Stimulated activated CD8-positive, alpha-beta memory T cell treated with anti-CD3 and anti-CD28 coated beads, Interleukin-15, amount 100 ng/mL, for 24 hours (primary cell): ENCODE results near the gene PRPH.
"Not testable (repeated sequence)": the region's sequence is repeated elsewhere in the genome, so short reads cannot be mapped to it uniquely, and the experiment has no call there.

Experiments used
- DNase-seq: peaks from one replicate; pipeline ENCODE4 v3.0.0-alpha.2; 2020; ENCODE audit warnings: low read depth

The PRPH gene

DNA sequence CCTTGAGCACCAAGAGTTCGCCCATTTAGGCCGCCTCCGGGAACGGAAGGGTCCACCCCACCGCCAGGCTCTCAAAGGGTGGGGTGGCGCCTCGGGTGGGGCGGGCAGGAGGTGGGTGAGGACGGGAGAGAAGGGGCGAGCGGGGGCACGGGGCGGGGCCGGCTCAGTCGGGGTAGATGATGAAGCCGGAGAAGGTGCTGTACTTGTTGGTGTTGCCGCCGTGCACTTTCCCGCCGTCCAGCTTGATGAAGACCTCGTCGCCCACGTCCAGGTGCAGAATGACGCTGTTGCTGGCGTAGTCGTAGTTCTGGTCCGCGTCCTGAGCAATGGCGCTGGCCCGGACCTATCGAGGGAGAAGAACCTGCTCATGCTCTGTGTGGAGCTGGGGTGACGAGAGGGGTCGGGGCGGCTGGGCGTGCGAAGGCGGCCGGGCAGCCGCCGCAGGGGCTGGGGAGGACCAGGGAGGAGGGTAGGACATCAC lies 38.0 kb downstream of the PRPH start:
- DNase-seq: no peak

DNA sequence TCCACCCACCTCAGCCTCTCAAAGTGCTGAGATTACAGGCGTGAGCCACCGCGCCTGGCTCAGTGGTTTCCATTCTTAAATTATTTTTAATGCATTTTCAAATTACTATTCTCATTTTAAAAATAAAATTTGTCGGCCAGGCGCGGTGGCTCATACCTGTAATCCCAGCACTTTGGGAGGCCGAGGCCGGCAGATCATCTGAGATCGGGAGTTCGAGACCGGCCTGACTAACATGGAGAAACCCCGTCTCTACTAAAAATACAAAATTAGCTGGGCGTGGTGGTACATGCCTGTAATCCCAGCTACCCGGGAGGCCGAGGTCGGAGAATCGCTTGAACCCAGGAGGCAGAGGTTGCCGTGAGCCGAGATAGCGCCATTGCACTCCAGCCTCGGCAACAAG lies 38.8 kb downstream of the PRPH start:
- not testable (repeated sequence) for DNase-seq

DNA sequence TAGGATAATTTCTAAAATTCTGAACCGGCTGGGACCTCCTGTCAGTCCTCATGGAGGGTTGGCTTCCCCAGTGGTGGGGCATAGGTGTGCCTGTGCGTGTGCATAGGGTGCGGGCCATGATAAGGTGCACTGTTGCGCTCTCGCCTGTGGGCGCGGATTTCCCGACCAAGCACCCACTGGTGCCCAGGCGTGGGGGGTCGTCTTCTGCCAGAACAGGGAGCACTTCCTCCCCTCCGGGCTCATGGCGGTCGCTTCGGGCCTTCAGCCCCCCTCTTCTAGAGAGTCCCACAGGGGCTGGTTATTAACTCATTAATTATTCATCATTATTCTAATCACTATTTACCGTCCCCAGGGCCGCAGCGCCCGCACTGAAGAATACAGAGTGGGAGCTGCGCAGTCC lies 39.3 kb downstream of the PRPH start:
- no peak for DNase-seq

DNA sequence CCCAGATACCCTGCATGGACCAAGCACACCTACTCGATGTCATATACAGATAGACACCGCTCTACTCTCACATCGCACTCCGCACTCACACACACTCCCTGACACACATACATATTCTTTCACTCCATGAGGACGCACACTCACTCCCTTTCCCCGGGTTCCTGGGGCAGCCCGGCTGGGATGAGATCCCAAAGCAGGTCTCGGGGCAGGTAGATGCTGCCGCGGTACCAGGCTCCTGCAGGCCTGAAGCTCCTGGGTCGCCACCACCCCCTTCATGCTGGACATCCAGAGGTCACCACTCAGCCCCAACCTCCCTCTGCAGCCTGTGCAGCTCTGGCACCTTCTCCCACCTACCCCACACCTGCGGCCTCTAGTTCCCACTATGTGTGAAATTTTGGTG lies 39.7 kb downstream of the PRPH start:
- no peak for DNase-seq

DNA sequence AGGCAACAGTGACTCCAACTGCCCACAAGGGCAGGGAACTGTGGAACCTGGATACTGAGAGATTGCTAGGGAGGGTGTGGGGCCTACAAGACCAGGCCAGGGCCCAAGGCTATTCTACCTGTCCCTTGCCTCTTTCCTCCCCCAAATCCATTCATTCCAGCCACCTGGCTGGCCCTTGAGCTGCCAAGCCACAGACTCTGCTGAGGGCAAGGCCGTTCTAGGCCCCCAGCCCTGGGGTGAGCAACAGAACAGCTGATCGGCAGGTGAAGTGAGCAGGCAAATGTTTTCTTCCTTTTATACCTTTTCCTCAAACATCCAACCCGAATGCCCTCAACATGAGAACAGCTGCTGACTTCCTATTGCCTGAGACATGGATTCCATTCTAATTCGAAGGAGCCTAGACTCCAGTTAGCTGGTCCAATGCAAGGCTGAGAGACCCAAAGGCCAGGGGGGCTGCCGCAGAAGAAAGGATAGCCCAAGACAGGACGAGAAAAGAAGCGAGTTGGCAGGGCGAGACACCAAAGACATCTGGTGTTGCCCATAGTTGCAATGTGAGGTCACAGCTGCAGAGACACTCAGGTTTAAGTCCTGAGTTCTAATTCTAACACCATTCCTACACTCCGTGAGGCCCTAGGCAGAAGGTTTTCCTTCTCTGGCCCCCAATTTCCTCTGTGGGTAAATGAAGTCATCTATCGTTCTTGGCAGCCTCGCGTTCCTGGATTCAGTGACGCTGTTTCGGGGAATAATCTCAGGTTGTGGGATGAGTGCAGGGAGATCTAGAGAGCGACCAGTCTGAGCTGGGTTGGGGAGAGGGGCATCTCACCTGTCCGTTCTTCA lies 40.4 kb downstream of the PRPH start:
- DNase-seq: no peak

DNA sequence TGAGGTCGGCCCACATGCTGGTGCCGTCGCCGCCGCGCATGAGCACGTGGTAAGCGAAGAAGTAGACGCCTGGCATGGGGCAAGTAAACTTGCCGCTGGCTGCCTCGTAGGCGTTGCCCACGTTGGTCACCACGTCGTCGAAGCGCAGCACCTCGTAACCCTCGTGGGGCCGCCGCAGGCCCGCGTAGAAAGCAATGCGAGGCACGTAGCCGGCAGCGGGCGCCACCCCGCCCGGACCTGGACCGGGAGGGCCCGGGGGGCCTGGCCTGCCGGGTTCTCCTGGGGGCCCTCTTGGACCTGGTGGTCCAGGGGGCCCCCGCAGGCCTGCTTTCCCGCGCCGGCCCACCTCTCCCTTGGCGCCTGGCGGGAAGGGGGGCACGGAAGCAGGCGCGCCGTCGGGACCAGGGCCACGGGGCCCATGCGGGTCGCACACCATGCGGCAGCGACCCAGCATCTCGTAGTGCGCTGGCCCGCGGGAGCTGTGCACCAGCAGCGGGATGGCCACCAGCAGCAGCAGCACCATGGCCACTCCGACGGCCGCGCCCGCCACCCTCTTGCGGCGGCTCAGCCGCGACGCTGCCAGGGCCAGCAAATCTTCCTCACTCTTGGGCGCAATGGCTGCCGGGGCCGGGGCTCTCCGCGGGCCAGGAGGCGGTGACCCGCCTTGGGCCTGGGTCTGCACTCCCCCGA lies 41.2 kb downstream of the PRPH start:
- no peak for DNase-seq

DNA sequence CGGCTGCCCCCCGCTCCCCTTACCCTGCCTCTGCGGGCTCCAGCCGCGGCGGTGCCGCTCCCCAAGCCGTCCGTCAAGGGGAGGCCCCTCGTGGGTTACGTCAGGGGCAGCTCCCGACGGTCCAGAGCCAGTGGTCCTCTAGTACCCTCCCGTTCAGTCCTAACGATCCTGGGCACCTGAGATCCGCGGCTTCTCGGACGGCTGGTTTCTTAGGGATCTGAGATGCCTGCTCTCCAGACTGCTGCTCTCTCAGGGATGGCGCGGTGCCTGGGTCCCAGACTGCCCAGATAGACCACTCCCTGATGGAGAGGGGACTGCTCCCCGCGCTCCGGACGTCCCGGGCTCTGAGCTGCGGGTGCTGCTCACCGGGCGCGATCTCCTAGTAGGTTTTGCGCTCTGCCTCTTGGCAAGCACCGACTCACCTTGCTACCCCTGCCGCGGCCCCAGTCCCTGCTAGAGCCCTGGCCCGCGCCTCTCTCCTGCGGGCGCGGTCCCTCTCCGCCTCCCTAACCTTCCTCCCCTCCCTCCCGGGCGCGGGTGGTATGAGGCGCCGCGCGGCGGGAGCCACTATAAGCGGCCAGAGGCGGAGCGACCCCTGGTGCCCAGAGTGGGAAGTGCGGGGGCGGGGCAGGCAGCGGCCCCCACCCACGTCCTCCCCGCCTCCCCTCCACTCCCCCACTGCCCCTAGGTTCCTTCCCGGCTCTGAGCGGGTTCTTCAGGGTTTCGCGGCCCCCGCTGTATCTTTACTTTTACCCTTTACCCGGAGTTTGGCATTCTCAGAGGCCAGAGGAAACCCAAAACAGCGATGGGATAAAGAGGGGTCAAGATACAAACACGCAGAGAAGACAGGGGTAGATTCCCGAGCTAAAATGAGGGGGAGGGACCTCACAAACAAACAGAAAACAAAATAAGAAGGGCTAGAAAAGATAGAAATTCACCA lies 42.0 kb downstream of the PRPH start, which contains the start of gene C1QL4:
Gene C1QL4, minus strand, starts transcription at position 544 of the 940 bp plus-strand sequence. CDS start 711 bp downstream, outside the sequence.
- DNase-seq: peak; percentile 87

DNA sequence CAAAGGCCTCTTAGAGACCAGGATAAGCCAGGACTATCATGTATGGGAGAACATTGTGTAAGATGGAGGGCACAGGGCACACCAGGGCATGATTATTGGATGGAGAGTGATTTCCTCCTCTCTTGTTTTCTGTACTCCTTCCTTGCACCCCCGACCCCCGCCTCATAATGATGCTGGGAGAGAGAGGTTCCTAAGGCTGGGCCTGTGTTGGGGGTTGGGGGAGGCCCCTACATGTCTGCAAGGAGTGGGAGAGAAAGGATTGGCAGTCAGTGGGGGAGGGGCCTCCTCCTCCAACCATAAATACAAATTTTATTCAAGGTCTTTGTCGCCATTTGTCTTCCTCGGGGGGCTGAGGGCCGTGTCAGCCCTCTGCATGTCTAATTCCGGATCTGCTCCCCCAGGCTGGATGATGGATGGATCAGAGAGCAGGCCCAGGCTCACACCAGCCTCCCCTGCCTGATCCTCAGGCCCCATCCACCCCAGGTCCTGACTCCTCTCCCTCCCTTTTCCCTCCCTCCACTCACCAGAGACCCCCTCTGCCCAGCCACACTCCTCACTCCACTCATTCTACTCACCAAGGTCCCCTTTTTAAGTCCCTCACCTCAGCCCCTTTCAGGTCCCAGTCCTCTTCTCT lies 44.0 kb downstream of the PRPH start:
- DNase-seq: no peak

DNA sequence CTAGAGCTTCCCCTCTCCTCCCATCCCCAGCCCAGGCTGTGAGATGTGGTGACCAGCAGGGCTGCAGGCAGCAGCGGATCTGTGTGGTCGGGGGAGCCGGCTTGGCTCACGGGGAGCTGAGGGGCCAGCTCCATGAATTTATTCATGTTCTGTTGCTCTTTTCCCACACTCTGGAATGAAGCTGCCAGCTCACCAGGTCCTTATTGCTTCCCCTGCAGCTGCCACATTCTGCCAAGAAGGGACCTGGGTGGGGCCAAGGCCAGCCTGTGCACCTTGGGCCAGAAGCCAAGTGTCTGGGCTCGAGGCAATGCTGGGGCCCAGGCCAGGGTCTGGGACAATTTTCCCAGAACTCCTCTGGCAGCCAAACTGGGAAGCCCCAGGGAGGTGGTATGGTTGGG lies 44.5 kb downstream of the PRPH start:
- DNase-seq: no peak

DNA sequence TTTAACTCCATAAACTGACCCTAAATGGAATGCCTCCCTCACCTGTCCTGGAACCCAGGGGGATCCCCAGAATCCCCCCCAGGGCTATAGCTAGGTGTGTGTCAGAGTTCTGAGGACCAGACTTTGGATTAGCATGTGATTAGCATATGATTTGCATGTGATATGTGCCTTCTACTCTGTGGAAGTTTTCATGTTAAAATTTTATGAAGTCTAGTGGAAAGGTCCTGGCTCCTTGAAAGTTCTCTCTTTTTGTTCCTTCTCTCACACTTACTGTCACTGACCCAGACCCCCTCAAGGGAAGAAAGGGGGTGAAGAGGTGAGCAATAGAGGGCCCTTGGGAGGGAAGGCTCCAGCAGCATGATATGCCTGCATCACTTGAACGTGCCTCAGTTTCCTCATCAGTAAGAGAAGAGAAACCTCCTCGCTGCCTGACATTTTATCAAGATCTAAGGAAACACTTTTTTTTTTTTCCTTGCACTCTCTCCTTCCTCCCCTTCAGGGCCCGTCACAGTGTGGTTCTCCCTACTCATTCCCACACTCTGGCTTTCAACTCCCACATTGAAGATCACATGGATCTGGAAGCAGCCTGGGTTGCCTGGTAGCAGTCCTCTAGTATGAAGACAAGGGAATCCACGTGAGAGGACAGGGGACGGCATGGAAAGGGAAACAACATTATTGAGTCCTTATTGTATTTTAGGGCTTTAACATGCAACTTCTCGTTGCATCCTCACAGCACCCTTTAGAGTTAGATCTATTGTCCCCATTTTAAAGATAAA lies 45.3 kb downstream of the PRPH start:
- no peak for DNase-seq

DNA sequence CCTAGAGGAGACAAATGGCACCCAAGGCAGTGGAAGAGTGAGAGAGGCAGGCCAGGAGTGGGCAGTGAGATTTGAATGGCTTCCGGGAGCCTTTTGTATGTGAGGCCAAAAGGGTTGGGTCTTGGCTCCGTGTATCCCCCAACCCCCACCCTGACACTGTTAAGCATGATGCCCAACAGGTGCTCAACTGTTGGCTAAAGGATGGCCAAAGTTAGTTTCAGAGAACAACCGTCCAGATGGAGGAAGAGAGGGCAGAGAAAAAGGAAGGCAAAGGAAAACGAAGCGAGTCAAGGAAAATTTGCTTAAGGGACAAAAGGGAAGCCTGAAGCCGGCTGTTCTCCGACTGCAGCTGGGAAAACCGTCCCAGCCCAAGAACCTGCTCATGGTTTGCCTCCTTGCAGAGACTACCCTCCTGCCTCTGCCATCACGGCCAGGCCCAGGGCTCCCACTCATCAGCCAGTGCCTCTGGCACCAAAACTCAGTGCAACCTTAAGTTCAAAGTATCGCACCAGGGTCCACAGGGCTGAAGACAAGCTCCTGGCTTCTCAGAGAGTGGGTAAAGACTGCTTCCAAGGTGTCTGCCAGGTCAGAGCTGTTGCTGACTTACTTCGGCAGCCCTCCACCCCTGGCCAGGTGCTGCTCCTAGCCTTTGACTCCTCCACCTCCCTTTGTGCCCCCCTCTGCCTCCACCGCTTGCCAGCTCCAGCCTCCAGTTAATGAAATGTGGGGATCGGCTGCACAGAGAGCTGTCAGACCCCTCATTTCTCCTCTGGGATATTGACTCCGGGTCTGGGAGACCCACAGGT lies 46.2 kb downstream of the PRPH start:
- no peak for DNase-seq

DNA sequence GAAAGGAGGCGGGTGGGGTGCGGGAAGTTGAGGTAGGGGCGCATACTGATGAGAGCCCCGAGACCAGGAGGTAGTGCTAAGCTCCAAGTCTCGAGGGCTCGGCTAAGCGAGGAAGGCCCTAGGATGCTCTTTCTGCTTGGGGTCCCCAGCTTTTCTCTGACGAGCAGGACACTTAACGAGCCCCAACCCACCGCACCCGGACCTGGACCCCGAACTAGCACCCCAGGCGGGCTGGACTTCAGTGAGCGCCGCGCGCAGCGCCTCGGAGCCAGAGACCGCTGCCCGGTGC lies 46.8 kb downstream of the PRPH start:
- no peak for DNase-seq

DNA sequence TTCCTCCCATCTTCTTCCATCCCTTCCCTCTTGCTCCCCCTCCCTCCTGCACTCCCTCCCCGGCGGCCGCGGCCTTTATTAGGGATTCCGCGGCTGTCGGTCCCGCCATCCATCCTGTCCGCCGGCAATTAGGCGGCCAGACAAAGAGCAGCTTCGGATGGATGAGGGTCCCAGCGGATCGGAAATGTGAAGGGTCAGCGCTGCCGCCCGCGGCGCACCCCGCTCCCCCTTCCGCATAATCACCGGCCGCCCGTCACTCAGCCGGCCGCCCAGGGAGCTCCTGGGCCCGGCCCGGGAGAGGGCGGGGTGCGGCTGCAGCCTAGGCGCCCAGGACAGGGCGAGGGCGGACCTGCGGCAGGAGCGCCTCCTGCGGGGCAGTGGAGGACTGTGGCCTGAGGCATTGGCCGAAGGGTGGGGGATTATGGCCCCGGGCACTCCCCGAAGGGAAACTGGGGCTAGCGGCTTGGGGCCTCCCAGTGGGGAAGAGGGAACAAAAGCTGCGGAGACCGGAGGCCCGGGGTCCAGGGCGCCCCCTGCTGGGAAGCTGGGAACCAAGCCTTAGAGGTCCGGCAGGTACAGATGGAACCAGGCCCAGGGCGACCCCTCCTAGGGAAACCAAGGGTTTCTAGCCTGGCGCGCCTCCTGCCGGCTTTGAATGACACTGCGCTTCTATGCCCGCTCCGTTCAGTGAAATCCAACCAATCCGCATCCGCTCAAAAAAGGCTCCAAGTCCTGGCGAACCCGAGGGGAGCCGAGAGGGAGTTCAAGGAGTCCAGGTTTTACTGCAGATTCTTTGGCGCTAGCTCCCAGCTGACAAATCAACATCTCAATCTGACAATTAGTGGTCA lies 47.3 kb downstream of the PRPH start:
- DNase-seq: peak; percentile 56

DNA sequence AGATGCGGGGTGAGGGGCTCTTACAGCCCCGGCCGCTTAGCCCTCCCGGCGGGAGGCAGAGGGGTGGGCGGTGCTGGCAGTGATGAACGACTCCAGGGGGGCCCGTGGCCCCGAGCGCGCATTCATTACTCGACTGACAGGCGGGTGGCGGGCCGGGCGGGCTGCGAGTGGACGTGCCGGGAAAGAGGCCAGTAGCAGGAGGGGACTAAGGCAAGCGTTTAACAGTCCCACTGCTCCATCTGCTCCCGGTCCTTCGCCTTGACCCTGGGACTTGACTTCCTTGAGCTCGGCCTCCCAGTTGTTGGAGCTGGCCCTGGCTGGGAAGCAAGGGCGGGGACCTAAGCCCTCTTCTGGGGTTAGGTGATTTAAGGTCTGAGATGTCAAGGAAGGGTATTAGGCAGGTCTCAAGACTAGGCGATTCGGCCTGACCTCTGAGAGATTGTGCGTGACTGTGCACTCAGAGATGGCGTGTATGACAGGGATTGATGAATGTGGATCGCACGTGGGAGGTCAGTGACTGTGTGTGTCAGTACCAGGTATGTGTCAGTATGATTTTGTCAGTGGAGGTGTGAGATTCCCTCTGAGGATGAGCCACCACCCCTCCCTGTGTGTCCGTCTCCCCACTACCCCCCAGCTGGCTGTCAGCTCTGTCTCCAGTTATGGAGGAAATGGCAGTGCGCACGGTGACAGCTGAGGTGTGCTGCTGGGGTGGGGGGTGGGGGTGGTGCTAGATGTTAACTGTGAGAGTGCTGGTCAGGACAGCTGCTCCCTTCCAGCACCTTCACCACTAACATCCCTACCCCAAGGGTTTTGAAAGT lies 48.2 kb downstream of the PRPH start:
- no peak for DNase-seq

DNA sequence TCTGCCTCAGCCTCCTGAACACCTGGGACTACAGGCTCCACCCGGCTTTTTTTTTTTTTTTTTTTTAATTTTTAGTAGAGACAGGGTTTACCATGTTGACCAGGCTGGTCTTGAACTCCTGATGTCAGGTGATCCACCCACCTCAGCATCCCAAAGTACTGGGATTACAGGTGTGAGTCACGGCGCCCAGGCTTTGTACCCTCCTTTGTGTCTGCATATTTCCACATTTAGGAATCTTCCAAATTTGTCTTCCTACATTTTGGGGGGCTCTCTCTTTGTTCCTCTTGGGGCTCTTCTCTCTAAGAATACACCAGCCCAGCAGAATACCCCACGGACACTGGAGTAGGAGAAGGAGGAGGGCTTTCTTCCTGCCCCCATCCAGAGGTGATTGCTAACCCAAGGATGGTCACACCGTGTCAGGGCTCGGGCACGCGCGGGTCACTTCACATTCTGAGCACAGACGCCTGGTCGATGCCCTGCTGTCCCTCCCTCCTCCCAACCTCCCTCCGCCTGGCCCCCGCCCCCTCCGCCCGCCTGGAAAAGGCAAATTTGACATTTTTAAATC lies 49.6 kb downstream of the PRPH start:
- DNase-seq: no peak

DNA sequence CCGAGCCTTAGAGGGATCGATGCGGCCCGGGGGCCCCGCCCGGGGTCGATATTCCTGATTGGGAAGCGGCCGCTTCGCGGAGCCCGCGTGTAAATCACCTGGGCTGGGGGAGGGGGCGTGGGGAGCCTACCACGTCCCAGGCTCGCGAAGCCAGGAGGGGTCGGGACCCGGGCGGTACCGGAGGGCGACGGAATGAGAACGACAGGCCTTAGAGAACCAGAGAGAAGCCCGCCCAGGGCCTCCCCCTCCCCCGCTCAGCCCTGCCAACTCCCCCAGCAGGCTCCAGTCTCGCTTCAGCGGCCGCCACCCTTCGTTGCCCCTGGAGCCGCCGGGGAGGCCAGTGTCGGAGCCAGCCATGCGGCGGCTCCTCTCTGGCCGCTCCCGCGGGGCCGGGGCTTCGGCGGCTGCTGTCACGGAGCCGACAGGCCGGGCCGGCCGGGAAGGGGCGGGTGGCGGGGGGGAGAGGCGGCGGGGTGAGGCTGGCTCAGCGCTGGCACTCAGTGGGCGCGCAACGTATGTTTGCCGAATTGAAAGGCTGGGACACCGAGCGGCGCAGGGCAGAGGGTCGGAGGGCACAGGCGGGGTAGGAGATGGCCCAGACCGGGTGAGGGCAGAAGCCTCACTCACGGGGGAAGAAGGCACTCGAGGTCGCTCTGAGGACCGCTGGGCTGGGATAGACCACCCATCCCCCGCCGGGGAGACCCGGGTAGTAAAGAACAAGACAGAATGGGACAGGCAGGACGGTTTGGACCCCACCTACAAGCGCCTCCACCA lies 50.3 kb downstream of the PRPH start:
- no peak for DNase-seq
